A549 (cell line): Measurements from ENCODE around the gene NOS1AP. TPM values are rescaled to one million over a fixed set of nuclear protein-coding genes. Genes with fewer than 3 reads are reported as not detected.

Source experiments
- ATAC-seq, 2 experiments: fragments of 200-7000 bp in 1 of 2; fragments of >200 bp in 1 of 2; cut with Nextera tagmentation in 1 of 2; cut with Tn5 transposase in 1 of 2; 3 replicates each; pipeline versions ENCODE4 v1.8.0 to v1.9.1; 2018 to 2020; ENCODE audit warnings: mild to moderate bottlenecking in 1 of 2, moderate library complexity in 1 of 2
- CTCF ChIA-PET: fragments of 300-600 bp; sonication (Branson Sonifier 250); formaldehyde crosslinking; extraction: SDS; loops from one replicate; lab custom pipeline; 2021; ENCODE audit warnings: antibody characterized with exemption, inconsistent platforms; lab: Yijun Ruan, JAX
- POLR2A ChIA-PET: fragments of 350-600 bp; formaldehyde crosslinking; extraction: SDS; loops from one replicate; lab custom pipeline; 2021; ENCODE audit warnings: antibody characterized with exemption, inconsistent platforms; lab: Yijun Ruan, JAX
- DNase-seq, 2 experiments: peaks; one replicate each; pipeline versions ENCODE4 v3.0.0 to v3.0.0-alpha.2; 2011 to 2016; ENCODE audit warnings: low read depth in 1 of 2, low spot score in 1 of 2
- FAIRE-seq: peaks from 2 replicates; lab custom pipeline; 2011; peaks lifted over from hg19 to GRCh38; lab: Jason Lieb, UNC
- H3K27ac ChIP-seq, 2 experiments: fragments of >200 bp; sonication (Bioruptor Twin); formaldehyde crosslinking; 3 replicates each; pipeline ENCODE4 v1.5.1; 2016 to 2017
- H3K4me1 ChIP-seq: fragments of >200 bp; sonication (Bioruptor Twin); formaldehyde crosslinking; 3 replicates; pipeline ENCODE4 v1.6.1; 2016
- H3K4me2 ChIP-seq: fragments of >200 bp; sonication (Bioruptor Twin); formaldehyde crosslinking; 3 replicates; pipeline ENCODE4 v1.6.1; 2016
- H3K4me3 ChIP-seq: fragments of >200 bp; sonication (Bioruptor Twin); formaldehyde crosslinking; 3 replicates; pipeline ENCODE4 v1.5.1; 2016
- H3K9me3 ChIP-seq: fragments of >200 bp; sonication (Bioruptor Twin); formaldehyde crosslinking; 3 replicates; pipeline ENCODE4 v1.6.1; 2016
- ATOH8 ChIP-seq: fragments of 250-450 bp; sonication (Bioruptor Pico); IDR thresholded peaks from 2 replicates; pipeline ENCODE4 v1.5.0; 2020; ENCODE audit warnings: low read depth, mild to moderate bottlenecking, moderate library complexity
- BHLHE40 ChIP-seq: IDR thresholded peaks from 2 replicates; pipeline ENCODE4 v1.6.1; 2012; ENCODE audit warnings: low read depth, low read length, inconsistent platforms
- CHD2 ChIP-seq: fragments of 150-350 bp; IDR thresholded peaks from 2 replicates; pipeline ENCODE4 v1.6.1; 2014; ENCODE audit warnings: low read length; ENCODE audit not compliant: partially characterized antibody
- CHD4 ChIP-seq: fragments of 200-600 bp; sonication (generic); IDR thresholded peaks from 2 replicates; pipeline ENCODE4 v1.6.1; 2016; ENCODE audit warnings: antibody characterized with exemption, mild to moderate bottlenecking, borderline replicate concordance
- EHMT2 ChIP-seq: fragments of 200-600 bp; sonication (generic); IDR thresholded peaks from 2 replicates; pipeline ENCODE4 v1.6.1; 2016; ENCODE audit warnings: antibody characterized with exemption, low read depth, mild to moderate bottlenecking, moderate library complexity
- ESRRA ChIP-seq: fragments of 150-350 bp; IDR thresholded peaks from 2 replicates; pipeline ENCODE4 v1.6.1; 2014; ENCODE audit warnings: mild to moderate bottlenecking, low read length, borderline replicate concordance
- FOSL2 ChIP-seq, 2 experiments: fragments of 450-650 bp in 1 of 2; fragments of >200 bp in 1 of 2; sonication (Bioruptor Twin) in 1 of 2; formaldehyde crosslinking; IDR thresholded peaks; 2 replicates each; pipeline versions ENCODE4 v1.5.0 to v1.6.1; 2016 to 2020; ENCODE audit warnings: mild to moderate bottlenecking in 1 of 2, moderate library complexity in 1 of 2
- FOXS1 ChIP-seq: fragments of 250-450 bp; sonication (Bioruptor Pico); IDR thresholded peaks from 2 replicates; pipeline ENCODE4 v1.5.0; 2020; ENCODE audit warnings: mild to moderate bottlenecking, moderate library complexity
- HDAC2 ChIP-seq: fragments of 200-600 bp; sonication (generic); IDR thresholded peaks from 2 replicates; pipeline ENCODE4 v1.6.1; 2016
- HES2 ChIP-seq: fragments of >200 bp; sonication (Bioruptor Twin); formaldehyde crosslinking; IDR thresholded peaks from 2 replicates; pipeline ENCODE4 v1.6.1; 2016
- HEYL ChIP-seq: fragments of 250-450 bp; sonication (Bioruptor Pico); IDR thresholded peaks from 2 replicates; pipeline ENCODE4 v1.8.0; 2021; ENCODE audit warnings: mild to moderate bottlenecking, moderate library complexity
- HOXA7 ChIP-seq: fragments of 250-450 bp; sonication (Bioruptor Pico); IDR thresholded peaks from 2 replicates; pipeline ENCODE4 v1.5.0; 2020; ENCODE audit warnings: mild to moderate bottlenecking, moderate library complexity
- HOXB13 ChIP-seq: fragments of 250-450 bp; sonication (Bioruptor Pico); IDR thresholded peaks from 2 replicates; pipeline ENCODE4 v1.5.0; 2020; ENCODE audit warnings: low read depth, mild to moderate bottlenecking, moderate library complexity
- KDM1A ChIP-seq: fragments of 200-600 bp; sonication (generic); IDR thresholded peaks from 2 replicates; pipeline ENCODE4 v1.6.1; 2016; ENCODE audit warnings: low read depth, mild to moderate bottlenecking
- KDM5A ChIP-seq: fragments of 200-600 bp; sonication (generic); IDR thresholded peaks from 2 replicates; pipeline ENCODE4 v1.6.1; 2016; ENCODE audit warnings: antibody characterized with exemption, mild to moderate bottlenecking
- MAFK ChIP-seq: fragments of 450-650 bp; IDR thresholded peaks from 2 replicates; pipeline ENCODE4 v1.6.1; 2014; ENCODE audit not compliant: partially characterized antibody
- NFE2L2 ChIP-seq: fragments of 150-350 bp; conservative IDR thresholded peaks from 2 replicates; pipeline ENCODE4 v1.6.1; 2014; ENCODE audit warnings: low read length
- POLR2AphosphoS2 ChIP-seq: conservative IDR thresholded peaks from 2 replicates; pipeline ENCODE4 v1.6.1; 2012; ENCODE audit warnings: low read length, improper control_type of control experiment, inconsistent platforms
- RAD21 ChIP-seq, 2 experiments: fragments of >200 bp in 1 of 2; sonication (Bioruptor Twin) in 1 of 2; formaldehyde crosslinking in 1 of 2; IDR thresholded peaks in 1 of 2; conservative IDR thresholded peaks in 1 of 2; 2 replicates in 1 of 2; 3 replicates in 1 of 2; pipeline ENCODE4 v1.6.1; 2012 to 2018; ENCODE audit warnings: inconsistent platforms in 1 of 2
- REST ChIP-seq: fragments of 200-600 bp; sonication (generic); IDR thresholded peaks from 2 replicates; pipeline ENCODE4 v1.6.1; 2016; ENCODE audit warnings: antibody characterized with exemption, mild to moderate bottlenecking, moderate library complexity
- USF2 ChIP-seq: fragments of 450-650 bp; IDR thresholded peaks from 2 replicates; pipeline ENCODE4 v1.6.1; 2014; ENCODE audit warnings: antibody characterized with exemption
- ZNF302 ChIP-seq: fragments of 250-450 bp; sonication (Bioruptor Pico); IDR thresholded peaks from 2 replicates; pipeline ENCODE4 v1.9.0; 2021; ENCODE audit warnings: inconsistent platforms, mild to moderate bottlenecking, moderate library complexity
- ZSCAN20 ChIP-seq: fragments of 250-450 bp; sonication (Bioruptor Pico); IDR thresholded peaks from 2 replicates; pipeline ENCODE4 v1.8.0; 2022; ENCODE audit warnings: mild to moderate bottlenecking, moderate library complexity
- WGBS: methylation state at CpG from one replicate; pipeline ENCODE4 v1.1.6; 2017; ENCODE audit errors: missing lambda C conversion rate; 5-methylcytosine and 5-hydroxymethylcytosine counted together
- polyA plus RNA-seq, 4 experiments: library from polyadenylated mRNA; depleted of rRNA in 3 of 4; stranded (reverse); fragments of >200 nt; fragmentation: RNase III in 1 of 4; extraction: RNeasy Plus Mini Kit Qiagen cat#74134 plus additional on column Dnase treatment in 1 of 4; gene quantifications; 2 replicates in 3 of 4; 3 replicates in 1 of 4; pipeline ENCODE4 v1.2.3, GENCODE V29; 2011 to 2017

The NOS1AP gene
- polyA plus RNA-seq, 2 of the 4 experiments (the other 2 are of a cell fraction): 0.17 to 0.25 TPM

GRCh38 chr1:162400790-162401355 lies 331.4 kb downstream of the NOS1AP start:
- H3K4me2 ChIP-seq: no peak overlapping the region
- no peak overlapping the region for H3K4me3 ChIP-seq
- ATAC-seq: no peak
- FAIRE-seq: no peak
- no peak for DNase-seq
- H3K4me1 ChIP-seq: 0 out of 3 replicates have a peak, but pooled peaks cover 11% of the 10 kb centered on the region
- no peak overlapping the region for H3K27ac ChIP-seq
- ChIA-PET CTCF (interaction anchor here (1.7 kb wide), 1 partner anchor 345 kb away, joined by 6 read pairs; no protein-coding TSS in a partner anchor), POLR2A (no interaction called here)
- WGBS: 77% methylated on average over 10 of the region's 10 CpGs
- no peak for TF ChIP-seq BHLHE40
- TF ChIP-seq NFE2L2: no peak
- no peak for TF ChIP-seq FOXS1
- TF ChIP-seq USF2: no peak
- TF ChIP-seq HEYL: no peak
- TF ChIP-seq EHMT2: no peak
- TF ChIP-seq ESRRA: no peak
- no peak for TF ChIP-seq CHD4
- no peak for TF ChIP-seq MAFK
- no peak for TF ChIP-seq FOSL2 (IDR thresholded peaks at IDR 0.05)
- TF ChIP-seq FOSL2 (CRISPR knock-in tag; IDR thresholded peaks at IDR 0.05): no peak
- TF ChIP-seq, all 56 proteins: peak for 0
- H3K9me3 ChIP-seq: no peaks in the 10 kb centered on the region

GRCh38 chr1:162404550-162405160 lies 335.2 kb downstream of the NOS1AP start:
- Histone ChIP-seq H3K4me1 (0 out of 3 replicates have a peak, but pooled peaks cover 14% of the 10 kb centered on the region), H3K27ac (no peak overlapping the region), H3K4me3 (no peak overlapping the region), H3K9me3 (no peaks in the 10 kb centered on the region), H3K4me2 (no peak overlapping the region)
- ATAC-seq: no peak
- FAIRE-seq: peak; percentile 46
- WGBS: 67% methylated on average over 5 of the region's 5 CpGs
- POLR2A ChIA-PET: no interaction called here
- DNase-seq: no peak
- CTCF ChIA-PET: interaction anchor here (1.0 kb wide), 1 partner anchor 47 kb away, joined by 4 read pairs; no protein-coding TSS in a partner anchor
- TF ChIP-seq POLR2AphosphoS2: no peak
- TF ChIP-seq USF2: no peak
- TF ChIP-seq HOXA7 (CRISPR knock-in tag): no peak
- TF ChIP-seq KDM1A: no peak
- no peak for TF ChIP-seq HES2
- TF ChIP-seq ZSCAN20: no peak
- no peak for TF ChIP-seq HOXB13 (CRISPR knock-in tag)
- no peak for TF ChIP-seq REST
- no peak for TF ChIP-seq NFE2L2
- TF ChIP-seq CHD2: no peak
- TF ChIP-seq HDAC2: no peak
- TF ChIP-seq RAD21 (conservative IDR thresholded peaks at IDR 0.05 in 1 of 2, IDR thresholded peaks at IDR 0.05 in 1 of 2): no peak
- TF ChIP-seq ATOH8: no peak
- no peak for TF ChIP-seq KDM5A
- no peak for TF ChIP-seq ZNF302
